ENCODE data around the gene GKN1. TPM values are rescaled to one million over a fixed set of nuclear protein-coding genes. Genes with fewer than 3 reads are reported as not detected.

Gene GKN1
- total and polyA plus RNA-seq, 4 donors, result 2.3 to 5.1 TPM; not detected in 2

GRCh38 chr2:68970566-68971265 is 3.7 kb upstream of the GKN1 start:
- ATAC-seq (ENCODE audit: low FRiP score), result no peak
- DNase-seq, result no peak
- no peaks in the 10 kb centered on the region for H3K27me3 ChIP-seq (ENCODE audit: control insufficient read depth in 1 of 2, insufficient read depth in 2 of 2, low read length in 1 of 2)
- no peak overlapping the region for H3K4me3 ChIP-seq (ENCODE audit: low read length in 2 of 2)
- intact Hi-C loops (cut with DNase I), result no loop called here
- no peaks in the 10 kb centered on the region for H3K36me3 ChIP-seq (ENCODE audit: control insufficient read depth in 1 of 2, insufficient read depth in 2 of 2, low read length in 1 of 2)
- H3K9me3 ChIP-seq (ENCODE audit: control insufficient read depth, low read length), result no peaks in the 10 kb centered on the region
- WGBS, 2 donors, result 14 to 19% methylated on average over 8 of the region's 8 CpGs
- peaks cover 0 to 5% of the 10 kb centered on the region in 2 donors for H3K4me1 ChIP-seq (ENCODE audit: control insufficient read depth in 1 of 2, insufficient read depth in 2 of 2, low read length in 2 of 2)
- peak overlapping the region in 1 of 2 donors; percentile 51 for H3K27ac ChIP-seq (ENCODE audit: low read depth in 1 of 2, low read length in 2 of 2)

- DNase-seq (no peak), ATAC-seq (ENCODE audit: low FRiP score) (peak; percentile 15)
- intact Hi-C loops (cut with DNase I), result no loop called here
- Histone ChIP-seq H3K36me3 (ENCODE audit: control insufficient read depth in 1 of 2, insufficient read depth in 2 of 2, low read length in 1 of 2) (no peaks in the 10 kb centered on the region), H3K4me1 (ENCODE audit: control insufficient read depth in 1 of 2, insufficient read depth in 2 of 2, low read length in 2 of 2) (peaks cover 0 to 5% of the 10 kb centered on the region in 2 donors), H3K9me3 (ENCODE audit: control insufficient read depth, low read length) (no peaks in the 10 kb centered on the region), H3K4me3 (ENCODE audit: low read length in 2 of 2) (no peak overlapping the region), H3K27me3 (ENCODE audit: control insufficient read depth in 1 of 2, insufficient read depth in 2 of 2, low read length in 1 of 2) (no peaks in the 10 kb centered on the region), H3K27ac (ENCODE audit: low read depth in 1 of 2, low read length in 2 of 2) (peak overlapping the region in 1 of 2 donors; percentile 36)
- WGBS, 2 donors, result 60 to 69% methylated on average over 5 of the region's 5 CpGs
These were observed 2.7 kb upstream of the GKN1 start for GRCh38 chr2:68971591-68972231.

- Histone ChIP-seq H3K4me1 (ENCODE audit: control insufficient read depth in 1 of 2, insufficient read depth in 2 of 2, low read length in 2 of 2) (peaks cover 0 to 5% of the 10 kb centered on the region in 2 donors), H3K4me3 (ENCODE audit: low read length in 2 of 2) (no peak overlapping the region), H3K27ac (ENCODE audit: low read depth in 1 of 2, low read length in 2 of 2) (no peak overlapping the region), H3K9me3 (ENCODE audit: control insufficient read depth, low read length) (no peaks in the 10 kb centered on the region), H3K36me3 (ENCODE audit: control insufficient read depth in 1 of 2, insufficient read depth in 2 of 2, low read length in 1 of 2) (no peaks in the 10 kb centered on the region), H3K27me3 (ENCODE audit: control insufficient read depth in 1 of 2, insufficient read depth in 2 of 2, low read length in 1 of 2) (no peaks in the 10 kb centered on the region)
- intact Hi-C loops (cut with DNase I), result no loop called here
- ATAC-seq (ENCODE audit: low FRiP score) (no peak), DNase-seq (no peak)
- 34 to 36% methylated on average over 9 of the region's 9 CpGs for WGBS, 2 donors
These were observed 670 bp downstream of the GKN1 start for GRCh38 chr2:68974946-68975665.

- ATAC-seq (ENCODE audit: low FRiP score) (no peak), DNase-seq (no peak)
- Histone ChIP-seq H3K27me3 (ENCODE audit: control insufficient read depth in 1 of 2, insufficient read depth in 2 of 2, low read length in 1 of 2) (no peaks in the 10 kb centered on the region), H3K36me3 (ENCODE audit: control insufficient read depth in 1 of 2, insufficient read depth in 2 of 2, low read length in 1 of 2) (no peaks in the 10 kb centered on the region), H3K27ac (ENCODE audit: low read depth in 1 of 2, low read length in 2 of 2) (no peak overlapping the region), H3K9me3 (ENCODE audit: control insufficient read depth, low read length) (no peaks in the 10 kb centered on the region), H3K4me3 (ENCODE audit: low read length in 2 of 2) (no peak overlapping the region), H3K4me1 (ENCODE audit: control insufficient read depth in 1 of 2, insufficient read depth in 2 of 2, low read length in 2 of 2) (peaks cover 0 to 4% of the 10 kb centered on the region in 2 donors)
- intact Hi-C loops (cut with DNase I), result no loop called here
- WGBS, 2 donors, result 99% methylated on average over 2 of the region's 2 CpGs
These were observed 1.4 kb downstream of the GKN1 start for GRCh38 chr2:68975844-68976243.

GRCh38 chr2:68977453-68977852 is 3.0 kb downstream of the GKN1 start:
- ATAC-seq (ENCODE audit: low FRiP score) (no peak), DNase-seq (no peak)
- Histone ChIP-seq H3K4me3 (ENCODE audit: low read length in 2 of 2) (no peak overlapping the region), H3K36me3 (ENCODE audit: control insufficient read depth in 1 of 2, insufficient read depth in 2 of 2, low read length in 1 of 2) (no peaks in the 10 kb centered on the region), H3K9me3 (ENCODE audit: control insufficient read depth, low read length) (no peaks in the 10 kb centered on the region), H3K27me3 (ENCODE audit: control insufficient read depth in 1 of 2, insufficient read depth in 2 of 2, low read length in 1 of 2) (no peaks in the 10 kb centered on the region), H3K27ac (ENCODE audit: low read depth in 1 of 2, low read length in 2 of 2) (no peak overlapping the region), H3K4me1 (ENCODE audit: control insufficient read depth in 1 of 2, insufficient read depth in 2 of 2, low read length in 2 of 2) (no peaks in the 10 kb centered on the region)
- WGBS, 2 donors, result 94 to 98% methylated on average over 4 of the region's 4 CpGs
- intact Hi-C loops (cut with DNase I), result no loop called here

- no peak for ATAC-seq (ENCODE audit: low FRiP score)
- WGBS, 2 donors, result 74 to 76% methylated on average over 3 of the region's 3 CpGs
These were observed 3.7 kb downstream of the GKN1 start for GRCh38 chr2:68978098-68978497.

GRCh38 chr2:68980956-68981355 is 6.5 kb downstream of the GKN1 start:
- Histone ChIP-seq H3K4me1 (ENCODE audit: control insufficient read depth in 1 of 2, insufficient read depth in 2 of 2, low read length in 2 of 2) (no peaks in the 10 kb centered on the region), H3K36me3 (ENCODE audit: control insufficient read depth in 1 of 2, insufficient read depth in 2 of 2, low read length in 1 of 2) (no peaks in the 10 kb centered on the region), H3K27ac (ENCODE audit: low read depth in 1 of 2, low read length in 2 of 2) (no peak overlapping the region), H3K27me3 (ENCODE audit: control insufficient read depth in 1 of 2, insufficient read depth in 2 of 2, low read length in 1 of 2) (no peaks in the 10 kb centered on the region), H3K9me3 (ENCODE audit: control insufficient read depth, low read length) (no peaks in the 10 kb centered on the region), H3K4me3 (ENCODE audit: low read length in 2 of 2) (no peak overlapping the region)
- intact Hi-C loops (cut with DNase I), result no loop called here
- WGBS, 2 donors, result 73 to 86% methylated on average over 1 of the region's 1 CpG
- DNase-seq, result no peak
- ATAC-seq (ENCODE audit: low FRiP score), result no peak

More at GRCh38 chr2:68978098-68978497, 3.7 kb downstream of the GKN1 start:
- no peak for DNase-seq
- H3K27me3 ChIP-seq (ENCODE audit: control insufficient read depth in 1 of 2, insufficient read depth in 2 of 2, low read length in 1 of 2), result no peaks in the 10 kb centered on the region
- no peaks in the 10 kb centered on the region for H3K36me3 ChIP-seq (ENCODE audit: control insufficient read depth in 1 of 2, insufficient read depth in 2 of 2, low read length in 1 of 2)
- H3K4me1 ChIP-seq (ENCODE audit: control insufficient read depth in 1 of 2, insufficient read depth in 2 of 2, low read length in 2 of 2), result no peaks in the 10 kb centered on the region
- H3K4me3 ChIP-seq (ENCODE audit: low read length in 2 of 2), result no peak overlapping the region
- no peak overlapping the region for H3K27ac ChIP-seq (ENCODE audit: low read depth in 1 of 2, low read length in 2 of 2)
- intact Hi-C loops (cut with DNase I), result no loop called here
- no peaks in the 10 kb centered on the region for H3K9me3 ChIP-seq (ENCODE audit: control insufficient read depth, low read length)

GRCh38 chr2:68987021-68987503 is 12.6 kb downstream of the GKN1 start:
- Histone ChIP-seq H3K36me3 (ENCODE audit: control insufficient read depth in 1 of 2, insufficient read depth in 2 of 2, low read length in 1 of 2) (no peaks in the 10 kb centered on the region), H3K27me3 (ENCODE audit: control insufficient read depth in 1 of 2, insufficient read depth in 2 of 2, low read length in 1 of 2) (no peaks in the 10 kb centered on the region), H3K9me3 (ENCODE audit: control insufficient read depth, low read length) (no peaks in the 10 kb centered on the region), H3K27ac (ENCODE audit: low read depth in 1 of 2, low read length in 2 of 2) (no peak overlapping the region), H3K4me3 (ENCODE audit: low read length in 2 of 2) (no peak overlapping the region), H3K4me1 (ENCODE audit: control insufficient read depth in 1 of 2, insufficient read depth in 2 of 2, low read length in 2 of 2) (no peaks in the 10 kb centered on the region)
- 47 to 58% methylated on average over 5 of the region's 5 CpGs for WGBS, 2 donors
- intact Hi-C loops (cut with DNase I), result no loop called here
- ATAC-seq (ENCODE audit: low FRiP score) (no peak), DNase-seq (no peak)

Measured in aorta (tissue), 5 donors.